ENCODE measurements around the gene CHD2.
"Not testable (repeated sequence)": the region's sequence is repeated elsewhere in the genome, so short reads cannot be mapped to it uniquely, and the experiment has no call there.

CHD2 gene

GRCh38 chr15:93019090-93019489, 119.0 kb downstream of the CHD2 start:
- DNase-seq (ENCODE audit: low spot score) = no peak

- no peak for DNase-seq (ENCODE audit: low spot score)
These were observed 119.8 kb downstream of the CHD2 start for GRCh38 chr15:93019971-93020370.

- DNase-seq (ENCODE audit: low spot score) = no peak
These were observed 121.0 kb downstream of the CHD2 start for GRCh38 chr15:93020976-93021772.

GRCh38 chr15:93024293-93024692, 124.2 kb downstream of the CHD2 start:
- no peak for DNase-seq (ENCODE audit: low spot score)

- DNase-seq (ENCODE audit: low spot score) = no peak
These were observed 124.8 kb downstream of the CHD2 start for GRCh38 chr15:93024716-93025624.

- DNase-seq (ENCODE audit: low spot score) = no peak
These were observed 125.5 kb downstream of the CHD2 start for GRCh38 chr15:93025625-93025982.

GRCh38 chr15:93026380-93026817, 126.3 kb downstream of the CHD2 start:
- no peak for DNase-seq (ENCODE audit: low spot score)

GRCh38 chr15:93027413-93027812, 127.3 kb downstream of the CHD2 start:
- DNase-seq (ENCODE audit: low spot score) = no peak

- no peak for DNase-seq (ENCODE audit: low spot score)
These were observed 128.0 kb downstream of the CHD2 start for GRCh38 chr15:93028111-93028631.

- DNase-seq (ENCODE audit: low spot score) = no peak
These were observed 128.6 kb downstream of the CHD2 start for GRCh38 chr15:93028632-93029213.

- no peak for DNase-seq (ENCODE audit: low spot score)
These were observed 129.2 kb downstream of the CHD2 start for GRCh38 chr15:93029214-93029835.

- DNase-seq (ENCODE audit: low spot score) = no peak
These were observed 129.8 kb downstream of the CHD2 start for GRCh38 chr15:93029836-93030429.

GRCh38 chr15:93030430-93031102, 130.4 kb downstream of the CHD2 start:
- peak; percentile 81 for DNase-seq (ENCODE audit: low spot score)

- DNase-seq (ENCODE audit: low spot score) = no peak
These were observed 131.0 kb downstream of the CHD2 start for GRCh38 chr15:93031103-93031464.

GRCh38 chr15:93031557-93032384, 131.6 kb downstream of the CHD2 start:
- not testable (repeated sequence) for DNase-seq (ENCODE audit: low spot score)

- DNase-seq (ENCODE audit: low spot score) = not testable (repeated sequence)
These were observed 132.5 kb downstream of the CHD2 start for GRCh38 chr15:93032515-93033206.

GRCh38 chr15:93033434-93034045, 133.4 kb downstream of the CHD2 start:
- DNase-seq (ENCODE audit: low spot score) = no peak

GRCh38 chr15:93034512-93034911, 134.4 kb downstream of the CHD2 start:
- no peak for DNase-seq (ENCODE audit: low spot score)
